ENCODE data around the gene TSPAN7. TPM values are rescaled to one million over a fixed set of nuclear protein-coding genes. Genes with fewer than 3 reads are reported as not detected.

TSPAN7 gene
- total RNA-seq, 1 experiment from 2014 or later = 3.5 TPM

DNA sequence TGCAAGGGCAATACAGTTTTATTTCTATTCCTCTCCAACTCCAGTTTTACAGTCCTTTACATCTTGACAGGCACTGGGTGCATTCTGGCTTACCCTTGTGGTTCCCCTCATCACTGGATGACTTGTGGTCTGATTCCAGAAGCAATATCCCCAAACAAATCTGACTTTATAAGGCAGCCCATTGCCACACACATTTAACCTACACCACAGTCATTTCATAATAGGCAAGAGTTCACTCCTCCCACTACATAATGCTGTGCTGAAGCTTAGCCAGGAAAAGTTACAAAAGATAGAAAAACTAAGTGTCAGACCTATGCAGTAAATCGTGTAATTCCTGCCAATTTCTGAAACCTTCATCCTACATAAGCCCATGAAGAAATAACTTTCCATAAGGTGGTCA, 157.0 kb downstream of the TSPAN7 start:
- Mint-ChIP-seq H3K9me3 (peaks cover 67% of the 10 kb centered on the region in 2 experiments), H3K27me3 (ENCODE audit: low read depth) (no peaks in the 10 kb centered on the region), H3K4me1 (no peaks in the 10 kb centered on the region), H3K27ac (no peak overlapping the region), H3K4me3 (no peak overlapping the region), H3K36me3 (ENCODE audit: insufficient read depth in 1 of 3, low read depth in 3 of 3) (peaks cover 0 to 15% (median 6%) of the 10 kb centered on the region in 3 experiments; a peak in 4 of 7 replicates)
- H3T11ph ChIP-seq (ENCODE audit: low read length) = no peak overlapping the region
- no peak overlapping the region for H4K8ac ChIP-seq (replicated peaks; ENCODE audit: insufficient read length, low read depth, low read length)
- no peak overlapping the region for H3K9ac ChIP-seq (ENCODE audit: extremely low read depth, insufficient read length, low read length)
- no peak overlapping the region for H4K5ac ChIP-seq (ENCODE audit: insufficient read length, low read depth, low read length)
- no peaks in the 10 kb centered on the region for H3K79me1 ChIP-seq (ENCODE audit: insufficient read depth, low read depth, low read length, poor library complexity, severe bottlenecking)
- no peak overlapping the region for H3K23ac ChIP-seq (ENCODE audit: insufficient read length, low read depth, low read length)
- no peaks in the 10 kb centered on the region for H4K20me1 ChIP-seq (ENCODE audit: control insufficient read depth, insufficient read depth, insufficient read length)
- no peak overlapping the region for H3K27ac ChIP-seq (ENCODE audit: insufficient read length, low read depth, low read length)
- H2BK12ac ChIP-seq (ENCODE audit: insufficient read length, low read depth, low read length) = no peak overlapping the region
- no peak overlapping the region for H2BK5ac ChIP-seq (ENCODE audit: insufficient read length, low read length)
- H3K4me1 ChIP-seq (ENCODE audit: insufficient read depth, low read length) = no peaks in the 10 kb centered on the region
- DNase-seq = no peak
- TF ChIP-seq, protein P1, sequence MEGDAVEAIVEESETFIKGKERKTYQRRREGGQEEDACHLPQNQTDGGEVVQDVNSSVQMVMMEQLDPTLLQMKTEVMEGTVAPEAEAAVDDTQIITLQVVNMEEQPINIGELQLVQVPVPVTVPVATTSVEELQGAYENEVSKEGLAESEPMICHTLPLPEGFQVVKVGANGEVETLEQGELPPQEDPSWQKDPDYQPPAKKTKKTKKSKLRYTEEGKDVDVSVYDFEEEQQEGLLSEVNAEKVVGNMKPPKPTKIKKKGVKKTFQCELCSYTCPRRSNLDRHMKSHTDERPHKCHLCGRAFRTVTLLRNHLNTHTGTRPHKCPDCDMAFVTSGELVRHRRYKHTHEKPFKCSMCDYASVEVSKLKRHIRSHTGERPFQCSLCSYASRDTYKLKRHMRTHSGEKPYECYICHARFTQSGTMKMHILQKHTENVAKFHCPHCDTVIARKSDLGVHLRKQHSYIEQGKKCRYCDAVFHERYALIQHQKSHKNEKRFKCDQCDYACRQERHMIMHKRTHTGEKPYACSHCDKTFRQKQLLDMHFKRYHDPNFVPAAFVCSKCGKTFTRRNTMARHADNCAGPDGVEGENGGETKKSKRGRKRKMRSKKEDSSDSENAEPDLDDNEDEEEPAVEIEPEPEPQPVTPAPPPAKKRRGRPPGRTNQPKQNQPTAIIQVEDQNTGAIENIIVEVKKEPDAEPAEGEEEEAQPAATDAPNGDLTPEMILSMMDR (conservative IDR thresholded peaks at IDR 0.05) = no peak
- no peaks in the 10 kb centered on the region for H3K23me2 ChIP-seq (ENCODE audit: insufficient read length, low read depth, low read length, poor library complexity, severe bottlenecking)
- no peaks in the 10 kb centered on the region for H3K27me3 ChIP-seq (ENCODE audit: insufficient read depth, low read length)
- no peaks in the 10 kb centered on the region for H3K79me2 ChIP-seq (ENCODE audit: insufficient read depth, low read length)
- H2AK5ac ChIP-seq (ENCODE audit: insufficient read length, low read length) = no peak overlapping the region
- H2BK120ac ChIP-seq (ENCODE audit: low read depth, low read length, poor library complexity, severe bottlenecking) = no peak overlapping the region
- H3K14ac ChIP-seq (ENCODE audit: insufficient read depth, low read length) = no peak overlapping the region
- H3K4me2 ChIP-seq (ENCODE audit: insufficient read depth, insufficient read length, low read length) = no peak overlapping the region
- no peak overlapping the region for H3K4ac ChIP-seq (ENCODE audit: low read depth, low read length)
- no peak overlapping the region for H3K18ac ChIP-seq (ENCODE audit: insufficient read length, low read depth, low read length)
- H3K9me3 ChIP-seq (ENCODE audit: control insufficient read depth, low read depth, low read length) = peaks cover 6% of the 10 kb centered on the region
- H2BK20ac ChIP-seq (ENCODE audit: low read depth, low read length, poor library complexity, severe bottlenecking) = no peak overlapping the region
- no peak overlapping the region for H3K56ac ChIP-seq (ENCODE audit: insufficient read length, low read depth, low read length)
- no CpG with 5 or more reads among the region's 1 CpG for WGBS (ENCODE audit: extremely low coverage, insufficient read length, low lambda C conversion rate)
- no peak overlapping the region for H4K91ac ChIP-seq (ENCODE audit: insufficient read length, low read depth, low read length)
- no peak overlapping the region for H2BK15ac ChIP-seq (ENCODE audit: low read depth, low read length)
- H2AFZ ChIP-seq (ENCODE audit: low read length) = no peak overlapping the region

Data from H9 (cell line).